Smooth muscle cell (in vitro differentiated cells): Measurements from ENCODE around the gene FATE1. TPM values are rescaled to one million over a fixed set of nuclear protein-coding genes. Genes with fewer than 3 reads are reported as not detected.

ENCODE experiments used
- DNase-seq: peaks from one replicate; lab custom pipeline; 2025; ENCODE audit not compliant: unreplicated experiment; lab: John Stamatoyannopoulos, UW
- H2AFZ ChIP-seq: fragments of 200-600 bp; sonication (generic); 2 replicates; pipeline ENCODE4 v1.6.0; 2016; ENCODE audit warnings: antibody characterized with exemption, low read depth, mild to moderate bottlenecking
- H3F3A ChIP-seq: fragments of 200-600 bp; sonication (generic); 2 replicates; pipeline ENCODE4 v1.6.0; 2017; ENCODE audit warnings: antibody characterized with exemption, low read depth
- H3K27ac ChIP-seq: fragments of 200-600 bp; sonication (generic); 2 replicates; pipeline ENCODE4 v1.5.1; 2016; ENCODE audit warnings: low read depth, mild to moderate bottlenecking
- H3K27me3 ChIP-seq: fragments of 200-600 bp; sonication (generic); 2 replicates; pipeline ENCODE4 v1.6.1; 2016; ENCODE audit warnings: low read depth, mild to moderate bottlenecking
- H3K36me3 ChIP-seq: fragments of 200-600 bp; sonication (generic); 2 replicates; pipeline ENCODE4 v1.5.1; 2016; ENCODE audit warnings: low read depth
- H3K4me1 ChIP-seq: fragments of 200-600 bp; sonication (generic); 2 replicates; pipeline ENCODE4 v1.5.1; 2016; ENCODE audit warnings: low read depth
- H3K4me2 ChIP-seq: fragments of 200-600 bp; sonication (generic); 2 replicates; pipeline ENCODE4 v1.6.0; 2016; ENCODE audit warnings: mild to moderate bottlenecking
- H3K4me3 ChIP-seq: fragments of 200-600 bp; sonication (generic); 2 replicates; pipeline ENCODE4 v1.5.1; 2016; ENCODE audit warnings: mild to moderate bottlenecking
- H3K79me2 ChIP-seq: fragments of 200-600 bp; sonication (generic); 2 replicates; pipeline ENCODE4 v1.6.0; 2016; ENCODE audit warnings: low read depth, mild to moderate bottlenecking
- H3K9ac ChIP-seq: fragments of 200-600 bp; sonication (generic); 2 replicates; pipeline ENCODE4 v1.6.0; 2016; ENCODE audit warnings: low read depth
- H3K9me3 ChIP-seq: fragments of 200-600 bp; sonication (generic); replicated peaks from 2 replicates; pipeline ENCODE4 v1.5.1; 2016; ENCODE audit warnings: low read depth
- H4K20me1 ChIP-seq: fragments of 200-600 bp; sonication (generic); 2 replicates; pipeline ENCODE4 v1.6.0; 2016; ENCODE audit warnings: low read depth
- CTCF ChIP-seq: fragments of 200-600 bp; sonication (generic); IDR thresholded peaks from 2 replicates; pipeline ENCODE4 v1.5.1; 2017; ENCODE audit warnings: borderline replicate concordance, mild to moderate bottlenecking, antibody characterized with exemption; ENCODE audit not compliant: insufficient read depth, poor library complexity, severe bottlenecking
- WGBS: methylation state at CpG from one replicate; pipeline ENCODE4 v1.1.7; 2016; ENCODE audit warnings: low lambda C conversion rate; 5-methylcytosine and 5-hydroxymethylcytosine counted together
- polyA plus RNA-seq: library from polyadenylated mRNA; unstranded; fragments of >200 nt; fragmentation: Nextera tagmentation; extraction: Ambion mirVana; gene quantifications from 2 replicates; pipeline ENCODE4 v1.2.1, GENCODE V29; 2016
- total RNA-seq: library from RNA; depleted of rRNA; stranded (reverse); fragments of >200 nt; gene quantifications from 2 replicates; pipeline ENCODE4 v1.2.3, GENCODE V29; 2014

The FATE1 gene
- total RNA-seq (not detected in 2 replicates), polyA plus RNA-seq (not detected in 2 replicates)

GRCh38 chrX:151715752-151716151 lies at the start of gene FATE1:
FATE1 (plus strand) TSS chrX:151716035; CDS start chrX:151716120, 85 bp downstream.
- Histone ChIP-seq H3K9ac (no peak within 1 kb of the TSS), H2AFZ (no peak within 1 kb of the TSS), H3K9me3 (no peaks in the 10 kb centered on the region), H3K4me1 (no peaks in the 10 kb centered on the region), H3F3A (no peaks in the 10 kb centered on the region), H3K4me3 (no peak within 1 kb of the TSS), H3K27ac (no peak within 1 kb of the TSS), H3K36me3 (no peaks in the 10 kb centered on the region), H3K27me3 (no peaks in the 10 kb centered on the region), H3K79me2 (no peaks in the 10 kb centered on the region), H4K20me1 (no peaks in the 10 kb centered on the region), H3K4me2 (no peak within 1 kb of the TSS)
- WGBS: 64% methylated on average over 3 of the region's 3 CpGs
- no peak for DNase-seq
- TF ChIP-seq CTCF: no peak

GRCh38 chrX:151675121-151675746 lies 40.6 kb upstream of the FATE1 start:
- H3K79me2 ChIP-seq: no peaks in the 10 kb centered on the region
- no peaks in the 10 kb centered on the region for H3K36me3 ChIP-seq
- H3K27ac ChIP-seq: no peak overlapping the region
- no peak overlapping the region for H2AFZ ChIP-seq
- WGBS: 56% methylated on average over 6 of the region's 6 CpGs
- H3K4me1 ChIP-seq: no peaks in the 10 kb centered on the region
- no peaks in the 10 kb centered on the region for H3K27me3 ChIP-seq
- H3K4me3 ChIP-seq: no peak overlapping the region
- H4K20me1 ChIP-seq: no peaks in the 10 kb centered on the region
- DNase-seq: no peak
- TF ChIP-seq CTCF: no peak
- H3K4me2 ChIP-seq: no peak overlapping the region
- no peak overlapping the region for H3K9ac ChIP-seq
- no peaks in the 10 kb centered on the region for H3F3A ChIP-seq
- H3K9me3 ChIP-seq: no peaks in the 10 kb centered on the region

- Histone ChIP-seq H3K27ac (no peak overlapping the region), H3K4me2 (no peak overlapping the region), H3K27me3 (no peaks in the 10 kb centered on the region), H3K4me1 (no peaks in the 10 kb centered on the region), H3K4me3 (no peak overlapping the region), H3K79me2 (no peaks in the 10 kb centered on the region), H3F3A (no peaks in the 10 kb centered on the region), H2AFZ (no peak overlapping the region), H4K20me1 (no peaks in the 10 kb centered on the region), H3K36me3 (no peaks in the 10 kb centered on the region), H3K9me3 (no peaks in the 10 kb centered on the region), H3K9ac (no peak overlapping the region)
- 66% methylated on average over 4 of the region's 4 CpGs for WGBS
- no peak for TF ChIP-seq CTCF
- no peak for DNase-seq
Observed at GRCh38 chrX:151676196-151676595, 39.6 kb upstream of the FATE1 start.

GRCh38 chrX:151679798-151680402 lies 35.9 kb upstream of the FATE1 start:
- Histone ChIP-seq H3K4me2 (no peak overlapping the region), H3K79me2 (no peaks in the 10 kb centered on the region), H3K27me3 (no peaks in the 10 kb centered on the region), H3K36me3 (no peaks in the 10 kb centered on the region), H3K9ac (no peak overlapping the region), H3K4me1 (no peaks in the 10 kb centered on the region), H4K20me1 (no peaks in the 10 kb centered on the region), H3K4me3 (no peak overlapping the region), H3K27ac (no peak overlapping the region), H2AFZ (no peak overlapping the region), H3K9me3 (no peaks in the 10 kb centered on the region), H3F3A (no peaks in the 10 kb centered on the region)
- no peak for TF ChIP-seq CTCF
- no peak for DNase-seq
- WGBS: 52% methylated on average over 5 of the region's 5 CpGs
